ENCODE data around the gene SMG9.

DNA sequence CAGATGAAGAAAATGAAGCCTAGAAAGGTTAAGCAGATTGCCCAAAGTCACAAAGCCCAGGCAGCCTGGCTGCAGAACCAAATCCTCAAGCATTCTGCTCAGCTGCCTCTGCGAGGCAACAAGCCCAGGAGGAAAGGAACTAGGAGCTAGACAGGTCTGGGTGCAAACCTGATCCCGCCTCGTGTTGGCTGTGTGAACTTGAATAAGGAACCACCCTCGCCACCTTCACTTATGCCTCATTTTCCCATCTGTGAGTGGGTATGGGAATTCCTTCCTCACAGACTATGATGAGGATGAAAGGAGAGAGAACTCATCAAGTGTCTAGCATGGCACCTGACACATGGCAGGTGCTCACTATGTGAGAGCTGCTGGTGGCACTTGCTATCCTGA is 6.6 kb downstream of the SMG9 start:
- TF ChIP-seq POLR2A (IDR thresholded peaks at IDR 0.05): no peak
- TF ChIP-seq, protein P1, sequence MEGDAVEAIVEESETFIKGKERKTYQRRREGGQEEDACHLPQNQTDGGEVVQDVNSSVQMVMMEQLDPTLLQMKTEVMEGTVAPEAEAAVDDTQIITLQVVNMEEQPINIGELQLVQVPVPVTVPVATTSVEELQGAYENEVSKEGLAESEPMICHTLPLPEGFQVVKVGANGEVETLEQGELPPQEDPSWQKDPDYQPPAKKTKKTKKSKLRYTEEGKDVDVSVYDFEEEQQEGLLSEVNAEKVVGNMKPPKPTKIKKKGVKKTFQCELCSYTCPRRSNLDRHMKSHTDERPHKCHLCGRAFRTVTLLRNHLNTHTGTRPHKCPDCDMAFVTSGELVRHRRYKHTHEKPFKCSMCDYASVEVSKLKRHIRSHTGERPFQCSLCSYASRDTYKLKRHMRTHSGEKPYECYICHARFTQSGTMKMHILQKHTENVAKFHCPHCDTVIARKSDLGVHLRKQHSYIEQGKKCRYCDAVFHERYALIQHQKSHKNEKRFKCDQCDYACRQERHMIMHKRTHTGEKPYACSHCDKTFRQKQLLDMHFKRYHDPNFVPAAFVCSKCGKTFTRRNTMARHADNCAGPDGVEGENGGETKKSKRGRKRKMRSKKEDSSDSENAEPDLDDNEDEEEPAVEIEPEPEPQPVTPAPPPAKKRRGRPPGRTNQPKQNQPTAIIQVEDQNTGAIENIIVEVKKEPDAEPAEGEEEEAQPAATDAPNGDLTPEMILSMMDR (IDR thresholded peaks at IDR 0.05): no peak

Data from breast epithelium (tissue), 3 donors.